Ovary (tissue), 9 donors: Measurements from ENCODE around the gene NGEF. TPM values are rescaled to one million over a fixed set of nuclear protein-coding genes. Genes with fewer than 3 reads are reported as not detected.

Experiments
- DNase-seq, 5 donors: peaks; one replicate each; pipeline ENCODE4 v3.0.0-alpha.2; 2019 to 2020
- H3K27ac ChIP-seq, 2 donors: fragments of 200-600 bp; one replicate each; pipeline versions ENCODE4 v1.5.1 to v1.8.0; 2019 to 2022
- H3K27me3 ChIP-seq: fragments of 200-600 bp; one replicate; pipeline ENCODE4 v1.8.0; 2022
- H3K36me3 ChIP-seq: fragments of 200-600 bp; sonication (generic); one replicate; pipeline ENCODE4 v1.5.1; 2019
- H3K4me1 ChIP-seq: one replicate; pipeline ENCODE4 v1.8.1; 2013; ENCODE audit warnings: mild to moderate bottlenecking, moderate library complexity; ENCODE audit not compliant: insufficient read depth
- H3K4me3 ChIP-seq: fragments of 200-600 bp; sonication (generic); one replicate; pipeline ENCODE4 v1.5.1; 2017
- H3K9me3 ChIP-seq, 2 donors: fragments of 200-600 bp in 1 of 2; sonication (generic) in 1 of 2; one replicate each; pipeline versions ENCODE4 v1.5.1 to v1.8.1; 2013 to 2019; ENCODE audit warnings: mild to moderate bottlenecking in 1 of 2, moderate library complexity in 1 of 2
- EP300 ChIP-seq: sonication (generic); formaldehyde crosslinking; IDR thresholded peaks from one replicate; pipeline ENCODE4 v1.6.1; 2017; ENCODE audit warnings: antibody characterized with exemption
- POLR2A ChIP-seq: fragments of 450-650 bp; IDR thresholded peaks from one replicate; pipeline ENCODE4 v1.6.1; 2017; ENCODE audit warnings: antibody characterized with exemption, mild to moderate bottlenecking, moderate library complexity
- WGBS, 3 donors: extraction: QIAGEN DNeasy Blood & Tissue Kit in 1 of 3; methylation state at CpG; one replicate each; pipeline versions ENCODE4 v1.1.5 to v1.1.7; 2013 to 2017; 5-methylcytosine and 5-hydroxymethylcytosine counted together
- intact Hi-C, 4 donors: fragments of 100-400 bp; cut with DNase I; formaldehyde crosslinking; loops; one replicate each; pipeline versions ENCODE4 v1.11.0 to v1.15.1; 2022 to 2023
- polyA plus RNA-seq, 2 donors: library from polyadenylated mRNA; stranded (reverse); fragments of 200-250 nt in 1 of 2; fragments of 350-450 nt in 1 of 2; fragmentation: Illumina TruSeq in 1 of 2; extraction: RNeasy Lipid Tissue Mini Kit (QIAGEN cat#74804) in 1 of 2; gene quantifications; one replicate each; pipeline ENCODE4 v1.2.3, GENCODE V29; 2013 to 2014
- total RNA-seq, 7 donors: library from RNA; depleted of rRNA in 2 of 7; stranded (reverse); fragments of >200 nt in 2 of 7; fragmentation: NEBNext Ultra II Directional in 3 of 7; extraction: Animal tissue kit (Norgen Biotek cat#: 25700) in 3 of 7; gene quantifications; one replicate each; pipeline versions ENCODE4 v1.1.0 to v1.2.4, GENCODE V29; 2016 to 2023
- TF ChIP-seq, protein P1 (sequence below), 3 donors: fragments of 450-650 bp in 2 of 3; fragments of 200-600 bp in 1 of 3; IDR thresholded peaks; one replicate each; pipeline versions ENCODE4 v1.5.1 to v1.8.0; 2016 to 2022; ENCODE audit warnings: antibody characterized with exemption in 3 of 3, mild to moderate bottlenecking in 1 of 3
- donor health status: DM: no; HTN: no; CAD: no; lungs with moderate emphysema.
- donor health status: DM: no; HTN: no; CAD: no.
- donor health status: Bipolar disorder and iron deficiency.
- donor health status: DM: yes; HTN: yes; CAD: no.
- donor health status: DM: no; HTN: no; CAD: no.
- donor health status: DM: yes; HTN: yes; CAD: no.

Gene NGEF
- total and polyA plus RNA-seq, 9 donors, result 0.18 to 3.1 (median 0.80) TPM

GRCh38 chr2:232866104-232866503 is 147.0 kb downstream of the NGEF start:
- no peak for DNase-seq
- H3K27me3 ChIP-seq, result no peaks in the 10 kb centered on the region
- no peaks in the 10 kb centered on the region for H3K4me1 ChIP-seq
- H3K27ac ChIP-seq, result no peak overlapping the region
- no peak overlapping the region for H3K4me3 ChIP-seq
- WGBS, 3 donors, result 86 to 91% (median 89%) methylated on average over 4 of the region's 4 CpGs
- intact Hi-C loops, result no loop called here
- no peaks in the 10 kb centered on the region for H3K9me3 ChIP-seq
- no peak for TF ChIP-seq POLR2A
- TF ChIP-seq, protein P1, sequence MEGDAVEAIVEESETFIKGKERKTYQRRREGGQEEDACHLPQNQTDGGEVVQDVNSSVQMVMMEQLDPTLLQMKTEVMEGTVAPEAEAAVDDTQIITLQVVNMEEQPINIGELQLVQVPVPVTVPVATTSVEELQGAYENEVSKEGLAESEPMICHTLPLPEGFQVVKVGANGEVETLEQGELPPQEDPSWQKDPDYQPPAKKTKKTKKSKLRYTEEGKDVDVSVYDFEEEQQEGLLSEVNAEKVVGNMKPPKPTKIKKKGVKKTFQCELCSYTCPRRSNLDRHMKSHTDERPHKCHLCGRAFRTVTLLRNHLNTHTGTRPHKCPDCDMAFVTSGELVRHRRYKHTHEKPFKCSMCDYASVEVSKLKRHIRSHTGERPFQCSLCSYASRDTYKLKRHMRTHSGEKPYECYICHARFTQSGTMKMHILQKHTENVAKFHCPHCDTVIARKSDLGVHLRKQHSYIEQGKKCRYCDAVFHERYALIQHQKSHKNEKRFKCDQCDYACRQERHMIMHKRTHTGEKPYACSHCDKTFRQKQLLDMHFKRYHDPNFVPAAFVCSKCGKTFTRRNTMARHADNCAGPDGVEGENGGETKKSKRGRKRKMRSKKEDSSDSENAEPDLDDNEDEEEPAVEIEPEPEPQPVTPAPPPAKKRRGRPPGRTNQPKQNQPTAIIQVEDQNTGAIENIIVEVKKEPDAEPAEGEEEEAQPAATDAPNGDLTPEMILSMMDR (IDR thresholded peaks at IDR 0.05), result no peak
- no peak for TF ChIP-seq EP300
- H3K36me3 ChIP-seq, result no peaks in the 10 kb centered on the region

GRCh38 chr2:232865165-232865564 is 147.9 kb downstream of the NGEF start:
- intact Hi-C loops, result no loop called here
- WGBS, 3 donors, result 98 to 100% (median 98%) methylated on average over 1 of the region's 1 CpG

DNA sequence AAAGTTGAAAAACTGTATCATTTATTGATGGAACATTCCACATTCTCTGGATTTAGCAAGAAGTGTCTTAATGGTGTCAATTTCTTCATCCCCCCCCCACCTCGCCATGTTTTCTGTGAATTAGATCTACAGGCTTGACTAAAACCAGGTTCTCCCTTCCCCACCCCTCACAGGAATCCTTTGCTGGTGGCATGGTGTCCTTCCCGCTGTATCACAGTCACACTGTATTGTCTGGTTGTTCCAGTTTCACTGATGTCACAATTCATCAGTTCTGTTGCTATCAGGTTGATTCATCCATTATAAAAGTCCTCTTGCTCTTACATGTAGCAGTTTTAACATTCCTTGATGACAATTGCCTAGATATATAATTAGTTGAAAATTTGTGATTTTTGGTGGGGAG is 149.1 kb downstream of the NGEF start:
- no peaks in the 10 kb centered on the region for H3K4me1 ChIP-seq
- intact Hi-C loops, result no loop called here
- H3K27me3 ChIP-seq, result no peaks in the 10 kb centered on the region
- no peaks in the 10 kb centered on the region for H3K36me3 ChIP-seq
- no peaks in the 10 kb centered on the region for H3K9me3 ChIP-seq
- no peak for DNase-seq
- no peak overlapping the region for H3K4me3 ChIP-seq
- no peak for TF ChIP-seq EP300
- TF ChIP-seq, protein P1 (IDR thresholded peaks at IDR 0.05), result no peak
- no peak overlapping the region for H3K27ac ChIP-seq
- WGBS, 3 donors, result 97 to 99% (median 98%) methylated on average over 2 of the region's 2 CpGs

More at GRCh38 chr2:232865165-232865564, 147.9 kb downstream of the NGEF start:
- Histone ChIP-seq H3K9me3 (no peaks in the 10 kb centered on the region), H3K4me3 (no peak overlapping the region), H3K27me3 (no peaks in the 10 kb centered on the region), H3K27ac (no peak overlapping the region), H3K4me1 (no peaks in the 10 kb centered on the region), H3K36me3 (no peaks in the 10 kb centered on the region)
- TF ChIP-seq POLR2A (no peak), EP300 (no peak)
- TF ChIP-seq, protein P1 (IDR thresholded peaks at IDR 0.05), result no peak
- no peak for DNase-seq

GRCh38 chr2:232861353-232861752 is 151.7 kb downstream of the NGEF start:
- no peak overlapping the region for H3K27ac ChIP-seq
- no peaks in the 10 kb centered on the region for H3K36me3 ChIP-seq
- no peaks in the 10 kb centered on the region for H3K4me1 ChIP-seq
- WGBS, 3 donors, result 91 to 98% (median 95%) methylated on average over 5 of the region's 5 CpGs
- H3K9me3 ChIP-seq, result no peaks in the 10 kb centered on the region
- intact Hi-C loops, result no loop called here
- no peak overlapping the region for H3K4me3 ChIP-seq
- DNase-seq, result no peak
- H3K27me3 ChIP-seq, result no peaks in the 10 kb centered on the region
- TF ChIP-seq, protein P1 (IDR thresholded peaks at IDR 0.05), result no peak
- TF ChIP-seq EP300 (no peak), POLR2A (no peak)
